ENCODE data around the gene PSKH1.
A peak's percentile ranks its signal among the peaks of the same experiment; 100 is the strongest.

The PSKH1 gene

GRCh38 chr16:67959536-67960329 lies 66.7 kb downstream of the PSKH1 start:
- TF ChIP-seq TEAD4 (IDR thresholded peaks at IDR 0.05) = no peak
- TF ChIP-seq FOXM1 (IDR thresholded peaks at IDR 0.05; ENCODE audit: borderline replicate concordance, low read depth) = no peak
- TF ChIP-seq TCF12 (IDR thresholded peaks at IDR 0.05; ENCODE audit: low read depth) = no peak
- no peak for TF ChIP-seq USF1 (IDR thresholded peaks at IDR 0.05)
- no peak for TF ChIP-seq ZBTB7A (IDR thresholded peaks at IDR 0.05; ENCODE audit: low read depth)
- TF ChIP-seq YY1 (IDR thresholded peaks at IDR 0.05; ENCODE audit: low read depth) = no peak
- TF ChIP-seq EGR1 (IDR thresholded peaks at IDR 0.05) = no peak
- TF ChIP-seq NFIC (IDR thresholded peaks at IDR 0.05) = no peak
- no peak for TF ChIP-seq RAD21 (IDR thresholded peaks at IDR 0.05; ENCODE audit: low read depth)
- no peak for TF ChIP-seq REST (IDR thresholded peaks at IDR 0.05; ENCODE audit: low read depth)
- no peak for TF ChIP-seq CEBPB (IDR thresholded peaks at IDR 0.05)
- TF ChIP-seq CREB1 (IDR thresholded peaks at IDR 0.05; ENCODE audit: low read depth) = no peak
- no peak for TF ChIP-seq TAF1 (IDR thresholded peaks at IDR 0.05; ENCODE audit: low read depth)
- TF ChIP-seq EP300 (IDR thresholded peaks at IDR 0.05; ENCODE audit: borderline replicate concordance) = no peak
- no peak for TF ChIP-seq MAX (IDR thresholded peaks at IDR 0.05)

- TF ChIP-seq FOXM1 (IDR thresholded peaks at IDR 0.05; ENCODE audit: borderline replicate concordance, low read depth) (no peak), USF1 (IDR thresholded peaks at IDR 0.05) (peak; percentile 77), NFIC (IDR thresholded peaks at IDR 0.05) (peak; percentile 96), TCF12 (IDR thresholded peaks at IDR 0.05; ENCODE audit: low read depth) (peak; percentile 71; the same call in 1 of the 2 replicates), ZBTB7A (IDR thresholded peaks at IDR 0.05; ENCODE audit: low read depth) (no peak), MAX (IDR thresholded peaks at IDR 0.05) (peak; percentile 66)
These were observed 68.5 kb downstream of the PSKH1 start for GRCh38 chr16:67961551-67961957.

- TF ChIP-seq RAD21 (IDR thresholded peaks at IDR 0.05; ENCODE audit: low read depth) = no peak
- TF ChIP-seq USF1 (IDR thresholded peaks at IDR 0.05) = no peak
- no peak for TF ChIP-seq EGR1 (IDR thresholded peaks at IDR 0.05)
- TF ChIP-seq REST (IDR thresholded peaks at IDR 0.05; ENCODE audit: low read depth) = no peak
- no peak for TF ChIP-seq NFIC (IDR thresholded peaks at IDR 0.05)
- TF ChIP-seq EP300 (IDR thresholded peaks at IDR 0.05; ENCODE audit: borderline replicate concordance) = no peak
These were observed 69.1 kb downstream of the PSKH1 start for GRCh38 chr16:67962135-67962534.

GRCh38 chr16:67963292-67963661 lies 70.2 kb downstream of the PSKH1 start:
- TF ChIP-seq NFIC (IDR thresholded peaks at IDR 0.05) (no peak), TAF1 (IDR thresholded peaks at IDR 0.05; ENCODE audit: low read depth) (no peak), YY1 (IDR thresholded peaks at IDR 0.05; ENCODE audit: low read depth) (no peak), MAX (IDR thresholded peaks at IDR 0.05) (no peak), TEAD4 (IDR thresholded peaks at IDR 0.05) (no peak), EP300 (IDR thresholded peaks at IDR 0.05; ENCODE audit: borderline replicate concordance) (no peak), RAD21 (IDR thresholded peaks at IDR 0.05; ENCODE audit: low read depth) (no peak), REST (IDR thresholded peaks at IDR 0.05; ENCODE audit: low read depth) (no peak), TCF12 (IDR thresholded peaks at IDR 0.05; ENCODE audit: low read depth) (no peak), CREB1 (IDR thresholded peaks at IDR 0.05; ENCODE audit: low read depth) (no peak), ZBTB7A (IDR thresholded peaks at IDR 0.05; ENCODE audit: low read depth) (no peak), USF1 (IDR thresholded peaks at IDR 0.05) (no peak), CEBPB (IDR thresholded peaks at IDR 0.05) (no peak), EGR1 (IDR thresholded peaks at IDR 0.05) (no peak), FOXM1 (IDR thresholded peaks at IDR 0.05; ENCODE audit: borderline replicate concordance, low read depth) (no peak)

Data from Ishikawa (cell line).